ENCODE results near the gene BCO2. TPM values are rescaled to one million over a fixed set of nuclear protein-coding genes. Genes with fewer than 3 reads are reported as not detected.

Gene BCO2
- total RNA-seq, 1 experiment from 2014 or later = 0.31 TPM

DNA sequence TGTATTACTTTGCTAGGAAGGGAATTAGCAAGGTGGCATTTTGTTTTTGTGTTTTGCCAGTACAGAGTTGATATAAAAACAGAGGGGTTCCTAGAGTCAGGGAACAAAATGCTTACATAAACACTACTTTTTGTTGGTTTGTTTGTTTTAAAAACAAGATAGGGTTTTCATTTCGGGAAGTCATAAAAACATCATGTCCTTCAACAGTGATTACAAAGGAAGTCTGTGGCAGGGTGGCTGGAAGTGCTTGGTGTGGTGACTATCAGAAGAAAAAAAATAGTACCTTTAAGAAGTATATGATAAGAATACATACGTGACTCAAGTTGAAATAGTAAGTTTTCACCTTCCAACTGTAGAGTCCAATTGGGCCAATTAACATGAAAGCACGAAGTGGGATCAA, 10.3 kb upstream of the BCO2 start:
- Histone ChIP-seq H4K8ac (replicated peaks; ENCODE audit: insufficient read length, low read depth, low read length) (no peak overlapping the region), H2BK5ac (ENCODE audit: insufficient read length, low read length) (no peak overlapping the region), H4K20me1 (ENCODE audit: control insufficient read depth, insufficient read depth, insufficient read length) (no peaks in the 10 kb centered on the region), H2AK5ac (ENCODE audit: insufficient read length, low read length) (no peak overlapping the region), H3K27me3 (ENCODE audit: insufficient read depth, low read length) (no peaks in the 10 kb centered on the region), H2BK15ac (ENCODE audit: low read depth, low read length) (no peak overlapping the region), H3K14ac (ENCODE audit: insufficient read depth, low read length) (no peak overlapping the region), H3K27ac (ENCODE audit: insufficient read length, low read depth, low read length) (no peak overlapping the region), H3K56ac (ENCODE audit: insufficient read length, low read depth, low read length) (no peak overlapping the region), H4K5ac (ENCODE audit: insufficient read length, low read depth, low read length) (no peak overlapping the region), H3K4ac (ENCODE audit: low read depth, low read length) (no peak overlapping the region), H4K91ac (ENCODE audit: insufficient read length, low read depth, low read length) (no peak overlapping the region), H2AFZ (ENCODE audit: low read length) (no peak overlapping the region), H3K4me2 (ENCODE audit: insufficient read depth, insufficient read length, low read length) (no peak overlapping the region), H3K23me2 (ENCODE audit: insufficient read length, low read depth, low read length, poor library complexity, severe bottlenecking) (no peaks in the 10 kb centered on the region), H2BK20ac (ENCODE audit: low read depth, low read length, poor library complexity, severe bottlenecking) (no peak overlapping the region), H3K4me1 (ENCODE audit: insufficient read depth, low read length) (peaks cover 3% of the 10 kb centered on the region; the same call in 1 of the 2 replicates), H3K79me1 (ENCODE audit: insufficient read depth, low read depth, low read length, poor library complexity, severe bottlenecking) (no peaks in the 10 kb centered on the region), H3K79me2 (ENCODE audit: insufficient read depth, low read length) (no peaks in the 10 kb centered on the region), H3K9me3 (ENCODE audit: control insufficient read depth, low read depth, low read length) (no peaks in the 10 kb centered on the region), H2BK12ac (ENCODE audit: insufficient read length, low read depth, low read length) (no peak overlapping the region), H3K23ac (ENCODE audit: insufficient read length, low read depth, low read length) (no peak overlapping the region), H3K18ac (ENCODE audit: insufficient read length, low read depth, low read length) (no peak overlapping the region), H3T11ph (ENCODE audit: low read length) (no peak overlapping the region), H3K9ac (ENCODE audit: extremely low read depth, insufficient read length, low read length) (no peak overlapping the region), H2BK120ac (ENCODE audit: low read depth, low read length, poor library complexity, severe bottlenecking) (no peak overlapping the region)
- TF ChIP-seq, protein P1, sequence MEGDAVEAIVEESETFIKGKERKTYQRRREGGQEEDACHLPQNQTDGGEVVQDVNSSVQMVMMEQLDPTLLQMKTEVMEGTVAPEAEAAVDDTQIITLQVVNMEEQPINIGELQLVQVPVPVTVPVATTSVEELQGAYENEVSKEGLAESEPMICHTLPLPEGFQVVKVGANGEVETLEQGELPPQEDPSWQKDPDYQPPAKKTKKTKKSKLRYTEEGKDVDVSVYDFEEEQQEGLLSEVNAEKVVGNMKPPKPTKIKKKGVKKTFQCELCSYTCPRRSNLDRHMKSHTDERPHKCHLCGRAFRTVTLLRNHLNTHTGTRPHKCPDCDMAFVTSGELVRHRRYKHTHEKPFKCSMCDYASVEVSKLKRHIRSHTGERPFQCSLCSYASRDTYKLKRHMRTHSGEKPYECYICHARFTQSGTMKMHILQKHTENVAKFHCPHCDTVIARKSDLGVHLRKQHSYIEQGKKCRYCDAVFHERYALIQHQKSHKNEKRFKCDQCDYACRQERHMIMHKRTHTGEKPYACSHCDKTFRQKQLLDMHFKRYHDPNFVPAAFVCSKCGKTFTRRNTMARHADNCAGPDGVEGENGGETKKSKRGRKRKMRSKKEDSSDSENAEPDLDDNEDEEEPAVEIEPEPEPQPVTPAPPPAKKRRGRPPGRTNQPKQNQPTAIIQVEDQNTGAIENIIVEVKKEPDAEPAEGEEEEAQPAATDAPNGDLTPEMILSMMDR (conservative IDR thresholded peaks at IDR 0.05) = no peak
- Mint-ChIP-seq H3K4me3 (no peak overlapping the region), H3K4me1 (peaks cover 7 to 8% of the 10 kb centered on the region in 2 experiments), H3K9me3 (no peaks in the 10 kb centered on the region), H3K36me3 (ENCODE audit: insufficient read depth in 1 of 3, low read depth in 3 of 3) (no peaks in the 10 kb centered on the region), H3K27me3 (ENCODE audit: low read depth) (peaks cover 2% of the 10 kb centered on the region; the same call in 1 of the 2 replicates), H3K27ac (no peak overlapping the region)
- DNase-seq = no peak
- no CpG with 5 or more reads among the region's 3 CpGs for WGBS (ENCODE audit: extremely low coverage, insufficient read length, low lambda C conversion rate)
